ENCODE results near the gene TCF20.
A peak's percentile ranks its signal among the peaks of the same experiment; 100 is the strongest.

TCF20 gene

DNA sequence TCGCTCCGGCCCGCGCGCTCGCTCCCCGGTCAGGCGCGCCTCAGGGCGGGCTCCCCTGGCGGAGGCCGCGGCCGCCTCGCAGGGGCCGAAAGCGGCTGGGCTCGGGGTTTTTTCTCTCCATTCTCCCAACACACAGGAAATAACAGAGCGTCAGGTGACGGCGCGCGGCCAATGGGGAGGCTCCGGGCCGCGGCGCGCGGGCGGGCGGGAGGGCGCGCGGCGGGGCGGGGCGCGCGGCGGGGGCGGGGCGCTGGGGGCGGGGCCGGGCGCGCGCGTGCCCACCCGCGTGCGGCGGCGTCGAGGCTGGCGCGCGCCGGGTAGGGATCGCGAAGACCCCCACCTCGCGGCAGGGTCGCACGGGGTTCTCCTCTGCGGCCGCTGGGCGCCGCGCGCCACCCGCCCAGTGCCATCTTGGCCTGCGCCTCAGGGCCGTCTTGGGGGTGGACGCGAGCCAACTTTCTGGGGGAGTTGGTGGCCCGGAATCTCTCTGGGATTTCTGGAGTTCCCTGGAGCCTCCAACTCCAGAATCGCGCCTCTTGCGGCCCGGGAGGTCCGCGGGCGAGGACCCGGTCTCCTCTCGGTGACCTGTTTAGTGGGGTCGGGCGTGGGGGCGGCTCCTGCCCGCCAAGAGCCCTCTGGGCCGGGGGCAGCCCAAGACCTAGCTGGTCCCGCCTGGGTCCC, at the start of gene TCF20:
Gene TCF20 (minus strand): TSS at position 144 of the 681 bp plus-strand sequence. CDS start 55,348 bp downstream, outside the sequence.
- peak in 46 of 56 donors; percentile 19 to 80 (median 58) for DNase-seq

DNA sequence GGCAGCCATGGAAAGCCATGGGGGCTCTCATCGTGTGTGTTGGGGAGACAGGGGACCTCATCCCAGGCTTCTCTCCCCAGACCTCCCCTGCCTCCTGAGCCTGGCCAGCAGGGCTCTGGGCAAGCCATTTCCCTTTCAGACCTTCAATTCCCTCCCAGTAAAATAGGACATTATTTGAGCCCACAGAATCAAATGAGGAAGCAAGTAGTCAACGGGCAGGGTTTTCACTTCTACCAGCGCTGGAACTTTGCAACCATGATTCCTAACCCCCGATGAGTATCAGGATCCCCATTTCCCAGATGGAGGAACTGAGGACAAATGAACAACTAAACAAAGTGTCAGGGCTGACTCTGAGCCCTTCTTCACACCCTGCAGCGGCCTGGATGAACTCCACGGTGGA, 48.9 kb upstream of the TCF20 start:
- no peak for DNase-seq

DNA sequence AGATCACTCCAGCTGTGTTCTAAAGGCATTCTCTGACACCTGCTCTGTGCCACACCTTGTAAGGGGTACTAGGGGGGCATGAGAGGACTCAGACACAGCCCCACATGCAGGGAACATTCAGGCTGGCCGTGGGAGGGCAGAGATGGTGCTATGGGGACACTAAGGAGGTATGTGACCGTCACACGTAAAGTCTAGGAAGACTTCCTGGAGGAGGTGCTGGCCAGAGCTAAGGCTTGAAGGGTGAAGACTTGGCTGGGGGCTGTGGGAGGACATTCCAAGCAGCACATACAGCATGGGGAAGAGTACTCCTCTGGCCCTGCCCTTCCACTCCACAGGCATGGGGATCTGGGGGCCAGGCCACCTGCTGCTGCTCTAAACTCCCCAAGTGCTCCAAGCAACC, 48.5 kb upstream of the TCF20 start:
- no peak for DNase-seq

DNA sequence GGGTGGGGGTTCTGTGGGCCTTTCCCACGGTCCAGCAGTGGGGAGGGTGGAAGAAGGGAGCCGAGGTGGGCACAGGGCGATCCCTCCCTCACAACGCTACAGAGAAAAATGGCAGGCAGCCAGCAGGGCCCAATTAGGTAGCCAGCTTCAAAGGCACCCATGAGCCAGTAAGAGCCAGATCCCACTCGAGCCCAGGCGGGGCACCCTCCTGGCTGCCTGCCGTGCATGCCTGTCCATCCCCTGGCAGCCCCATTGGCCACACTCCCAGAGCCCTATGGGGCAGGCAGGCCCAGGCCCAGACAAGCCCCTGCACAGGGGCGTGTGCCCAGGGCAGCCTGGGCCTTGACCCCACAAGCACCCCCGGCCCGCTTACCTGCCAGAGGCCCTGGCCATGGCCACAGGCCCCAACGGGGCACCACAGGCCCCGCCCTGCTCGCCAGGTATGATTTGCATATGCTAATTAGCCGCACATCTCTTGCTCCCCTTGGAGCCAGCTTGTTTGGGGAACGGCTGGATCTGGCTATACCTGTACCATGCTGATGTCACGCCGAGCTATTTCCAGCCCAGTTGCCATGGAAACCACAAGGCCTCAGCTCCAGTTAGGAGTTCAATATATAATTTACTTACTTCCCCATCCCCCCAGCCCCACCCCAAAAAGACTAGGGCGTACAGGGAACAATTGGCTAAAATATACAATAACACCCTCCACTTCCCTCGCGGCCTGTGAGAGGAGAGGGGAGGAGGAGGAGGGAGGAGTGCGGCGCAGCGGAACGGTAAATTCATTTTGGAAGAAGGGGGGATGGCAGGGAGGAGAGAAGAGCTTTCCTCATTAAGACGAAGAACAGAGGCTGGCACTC, 47.5 kb upstream of the TCF20 start:
- DNase-seq: peak in 27 of 56 donors; percentile 15 to 72 (median 42)

DNA sequence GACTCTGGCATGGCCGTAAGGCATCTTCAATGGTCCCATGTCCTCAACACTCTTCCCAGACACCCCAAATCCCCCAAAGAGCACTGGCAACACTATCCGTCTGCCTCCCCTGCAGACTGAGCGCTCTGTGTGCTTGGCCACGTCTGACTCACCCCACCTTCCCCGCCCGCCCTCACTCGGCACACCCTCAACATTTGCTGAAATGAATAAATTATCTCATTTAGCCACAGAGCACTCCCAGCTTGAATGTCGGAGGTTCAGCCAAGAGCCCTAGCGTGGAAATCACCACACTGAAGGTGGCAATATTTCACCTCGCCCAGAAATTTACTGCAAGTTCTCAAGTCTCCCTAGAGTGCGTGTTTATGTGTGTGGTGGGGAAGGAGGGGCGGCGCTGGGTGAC, 46.6 kb upstream of the TCF20 start:
- DNase-seq: peak in 19 of 56 donors; percentile 9 to 50 (median 29)

DNA sequence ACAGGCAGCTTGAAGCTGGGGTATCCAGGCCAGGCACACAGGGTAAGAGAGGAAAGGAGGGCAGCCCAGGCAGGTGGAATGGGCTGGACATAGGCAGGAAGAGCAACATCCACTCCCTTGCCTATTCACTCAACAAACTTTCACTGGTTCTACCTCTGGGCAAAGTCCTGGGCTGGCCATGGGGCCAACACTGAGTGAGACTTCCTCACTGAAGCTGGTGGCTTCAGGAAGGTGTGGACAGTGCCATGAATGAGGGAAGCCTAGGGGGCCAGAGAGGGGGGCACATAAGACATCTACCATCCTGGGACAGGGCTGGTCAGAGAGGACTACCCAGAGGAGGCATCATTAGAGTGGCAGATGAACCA, 44.9 kb upstream of the TCF20 start:
- DNase-seq: no peak

DNA sequence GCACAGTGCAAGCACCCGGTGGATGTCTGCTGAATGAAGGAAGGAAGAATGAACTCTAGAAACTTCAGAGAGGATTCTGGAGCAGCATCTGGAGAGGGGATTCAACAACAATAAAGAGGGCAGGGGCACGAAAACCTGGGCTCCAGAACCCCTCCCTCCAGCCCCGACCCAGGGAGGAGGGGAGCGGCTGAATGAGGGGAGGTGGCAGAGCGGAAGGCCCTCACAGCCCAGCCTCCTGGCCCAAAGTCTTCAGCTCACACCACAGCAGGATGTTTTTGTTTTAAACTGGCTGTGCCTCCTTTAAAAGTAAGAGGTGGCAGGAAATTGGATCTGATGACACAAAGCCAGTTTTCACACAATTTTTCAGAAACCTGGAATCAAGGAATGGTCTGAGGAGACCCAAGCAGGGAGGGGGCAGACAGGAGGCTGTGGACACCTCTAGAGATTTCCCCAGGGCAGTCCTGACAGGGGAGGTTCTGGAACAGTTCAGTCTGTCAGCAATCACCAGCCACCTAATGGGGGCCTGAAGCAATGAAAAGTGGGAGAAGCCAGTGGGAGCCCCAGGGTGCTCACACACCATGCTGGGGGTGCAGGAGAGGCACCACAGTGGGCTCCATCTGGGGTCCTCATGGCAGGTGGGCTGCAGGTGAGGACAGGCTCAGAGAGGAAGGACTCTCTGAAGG, 44.4 kb upstream of the TCF20 start:
- no peak for DNase-seq

DNA sequence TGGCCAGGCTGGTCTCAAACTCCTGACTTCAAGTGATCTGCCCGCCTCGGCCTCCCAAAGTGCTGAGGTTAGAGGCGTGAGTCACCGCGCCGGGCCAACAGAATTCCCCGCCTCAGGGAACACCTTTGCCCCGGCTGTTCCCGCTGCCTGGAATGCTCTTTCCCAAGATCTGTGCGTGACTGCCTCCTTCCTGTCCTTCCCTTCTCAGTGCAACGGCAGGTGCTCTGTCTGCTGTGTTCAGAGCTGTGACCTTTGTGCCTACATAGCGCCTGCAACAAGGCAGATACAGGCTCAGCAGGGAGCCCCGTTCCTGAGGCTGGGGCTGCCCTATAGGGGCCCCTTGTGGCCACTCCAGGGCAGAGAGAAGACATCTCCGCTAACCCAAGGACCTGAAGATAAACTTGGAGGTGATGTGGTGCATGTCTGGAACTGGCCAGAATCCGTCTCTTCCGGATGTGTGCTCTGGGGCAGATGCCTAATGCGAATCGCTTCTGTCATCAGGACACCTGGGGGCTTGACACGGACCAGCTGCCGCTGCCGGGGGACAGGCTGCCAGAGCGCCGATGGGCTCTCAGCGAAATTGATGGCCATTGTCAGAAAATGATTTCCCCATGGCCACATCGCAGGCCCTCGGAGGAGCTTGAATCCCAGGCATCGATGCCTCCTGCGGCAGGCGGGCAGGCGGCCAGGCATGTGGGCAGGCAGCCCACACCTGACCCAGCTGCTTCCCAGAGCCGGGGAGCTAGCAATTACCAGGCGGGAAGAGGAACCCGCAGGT, 43.5 kb upstream of the TCF20 start:
- DNase-seq: peak in 13 of 56 donors; percentile 11 to 43 (median 17)

DNA sequence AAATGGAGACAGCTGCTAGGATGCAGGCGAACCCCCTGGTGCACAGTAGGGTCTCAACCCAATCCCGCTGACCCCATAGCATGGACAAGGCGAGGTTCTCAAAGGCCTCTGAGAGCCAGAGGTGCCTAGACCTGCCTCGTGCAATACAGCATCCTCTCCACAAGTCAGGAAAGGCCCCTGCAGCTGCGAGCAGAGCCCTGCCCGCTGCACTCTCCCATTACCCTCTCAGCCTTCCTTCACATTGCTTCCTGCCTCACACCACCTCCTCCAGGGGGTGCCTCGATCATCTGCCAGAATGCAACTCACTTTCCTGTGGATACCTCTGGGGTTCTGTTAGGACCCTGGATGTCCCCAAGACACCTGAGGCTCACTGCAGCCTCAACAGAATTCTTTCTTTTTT, 42.8 kb upstream of the TCF20 start:
- DNase-seq: no peak

DNA sequence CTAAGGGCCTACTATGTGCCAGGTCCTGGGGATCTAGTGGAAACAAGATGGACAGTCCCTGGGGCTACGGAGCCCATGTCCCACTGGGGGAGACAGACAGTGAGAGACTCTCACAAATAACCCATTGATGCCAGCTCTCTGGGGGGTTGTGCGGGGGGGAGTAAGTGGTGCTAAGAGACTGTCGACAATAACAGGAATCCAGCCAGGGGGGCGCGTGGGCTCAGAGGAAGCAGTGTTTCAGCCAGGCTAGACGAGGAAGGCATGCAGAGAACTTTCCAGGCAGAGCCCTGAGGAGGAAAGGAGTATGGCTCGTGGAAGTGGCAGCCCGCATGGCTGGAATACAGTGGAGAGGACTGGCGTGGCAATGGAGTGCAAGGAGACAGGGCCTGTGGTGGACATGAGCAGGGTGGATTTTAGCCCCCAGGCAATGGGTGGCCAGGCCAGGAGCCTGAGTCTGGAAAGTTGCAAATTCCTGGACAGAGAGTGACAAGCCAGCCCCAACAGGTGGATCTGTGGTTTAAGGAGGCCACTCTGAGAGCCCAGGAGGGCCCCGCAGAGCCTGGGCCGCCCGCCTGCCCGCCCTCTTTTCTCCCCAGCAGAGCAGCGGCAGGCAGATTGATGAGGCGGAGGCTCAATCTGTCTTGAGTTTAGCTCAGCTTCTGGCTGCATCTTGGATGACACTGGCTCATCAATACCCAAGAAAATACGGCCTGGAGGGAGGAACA, 40.0 kb upstream of the TCF20 start:
- DNase-seq: peak in 13 of 56 donors; percentile 7 to 56 (median 16)

DNA sequence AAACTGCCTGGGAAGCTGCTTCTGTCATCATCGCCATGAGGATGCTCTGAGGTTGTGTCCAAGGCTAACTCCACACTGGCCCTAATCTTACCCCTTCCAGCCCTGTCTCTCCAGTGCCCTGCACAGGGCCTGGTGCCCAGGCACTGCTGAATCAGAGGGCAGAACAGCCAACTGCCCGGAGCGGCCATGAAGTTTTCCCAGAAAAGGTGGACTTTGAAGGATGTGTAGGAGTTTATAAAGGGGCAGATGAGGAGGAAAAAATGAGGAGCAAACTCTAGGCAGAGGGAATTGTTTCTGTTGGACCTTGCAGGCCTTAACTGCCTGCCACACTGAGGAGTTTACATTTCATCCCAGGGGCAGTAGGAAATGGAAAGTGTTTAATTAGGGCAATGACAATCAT, 39.4 kb upstream of the TCF20 start:
- DNase-seq: no peak

DNA sequence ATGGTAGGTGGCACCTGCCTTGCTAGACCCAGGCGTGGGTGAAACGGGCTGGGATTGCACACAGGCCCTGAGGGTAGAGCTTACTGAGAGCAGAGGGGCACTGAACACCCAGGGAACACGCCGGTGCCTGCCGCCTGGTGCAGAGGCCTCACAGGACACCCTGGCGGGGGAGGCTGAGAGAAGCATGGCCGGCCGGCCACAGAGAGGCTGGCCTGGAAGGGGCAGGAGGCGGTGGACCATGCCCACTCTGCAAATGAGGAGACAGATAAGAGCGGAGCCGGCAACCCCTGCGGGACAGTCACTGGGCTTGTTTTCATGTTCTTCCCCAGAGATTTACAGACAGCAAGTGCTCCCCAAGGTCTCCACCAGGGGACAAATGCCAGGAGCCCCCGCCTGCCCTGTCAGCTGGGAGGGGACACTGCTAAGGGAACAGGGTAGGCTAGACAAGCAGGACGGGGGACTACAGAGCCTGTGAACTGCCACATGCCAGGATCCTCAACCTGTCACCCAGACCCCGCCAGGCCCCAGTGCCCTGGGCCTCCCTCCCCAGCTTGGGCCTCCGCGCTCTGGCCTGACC, 38.5 kb upstream of the TCF20 start:
- DNase-seq: no peak

DNA sequence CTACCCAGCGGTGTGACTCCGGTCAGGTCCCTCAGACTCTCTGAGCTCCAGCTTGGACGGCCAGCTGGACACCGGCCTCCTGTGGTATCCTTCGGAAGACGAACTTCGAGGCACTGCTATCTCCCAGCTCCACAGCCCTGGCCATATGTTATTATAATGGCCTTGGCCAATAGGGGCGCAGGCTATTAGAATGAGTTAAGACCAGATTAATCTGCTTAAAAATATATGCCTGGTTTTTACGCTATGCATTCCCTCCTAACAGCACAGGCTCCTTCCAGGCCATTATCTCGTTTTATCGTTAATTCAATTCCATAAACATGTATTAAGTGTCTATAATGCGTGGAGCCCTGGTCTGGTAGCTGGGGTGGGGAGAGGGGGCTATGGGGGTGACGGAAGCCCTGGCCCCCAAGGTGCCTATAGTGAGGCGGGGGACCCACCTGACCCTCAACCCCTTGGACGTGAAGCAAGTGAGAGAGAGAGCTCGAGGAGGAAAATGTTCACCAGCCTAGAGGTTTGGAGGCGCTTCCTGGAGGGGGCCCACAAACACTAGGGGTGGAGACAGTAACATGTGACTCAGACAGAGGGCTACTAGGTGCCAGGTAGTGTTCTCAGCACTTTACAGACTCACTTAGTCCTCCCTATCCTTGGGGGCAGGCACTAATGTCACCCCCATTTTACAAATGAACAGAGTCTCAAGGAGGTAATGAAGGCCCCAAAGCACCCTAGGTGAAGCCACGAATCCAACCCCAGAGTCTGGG, 37.5 kb upstream of the TCF20 start:
- DNase-seq: no peak

DNA sequence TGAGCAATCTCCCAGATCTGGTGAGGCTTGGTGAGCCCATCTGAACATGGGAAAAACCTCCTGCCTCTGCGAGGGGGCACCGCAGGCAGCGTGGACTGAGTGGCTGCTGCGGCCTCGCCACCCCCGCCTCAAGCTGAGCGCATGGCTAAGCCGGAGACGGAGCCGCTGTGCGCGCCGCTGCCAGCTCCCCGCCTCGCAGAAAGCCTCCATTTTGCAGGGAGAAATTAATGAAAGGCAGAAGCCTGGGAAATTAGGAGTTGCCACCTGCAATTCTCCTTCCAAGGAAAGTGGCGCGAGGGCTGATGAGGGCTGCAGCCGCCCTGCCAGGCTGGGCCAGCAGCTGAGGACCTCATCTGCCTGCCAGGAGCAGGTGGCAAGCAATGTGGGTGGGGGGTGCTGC, 35.6 kb upstream of the TCF20 start:
- no peak for DNase-seq

DNA sequence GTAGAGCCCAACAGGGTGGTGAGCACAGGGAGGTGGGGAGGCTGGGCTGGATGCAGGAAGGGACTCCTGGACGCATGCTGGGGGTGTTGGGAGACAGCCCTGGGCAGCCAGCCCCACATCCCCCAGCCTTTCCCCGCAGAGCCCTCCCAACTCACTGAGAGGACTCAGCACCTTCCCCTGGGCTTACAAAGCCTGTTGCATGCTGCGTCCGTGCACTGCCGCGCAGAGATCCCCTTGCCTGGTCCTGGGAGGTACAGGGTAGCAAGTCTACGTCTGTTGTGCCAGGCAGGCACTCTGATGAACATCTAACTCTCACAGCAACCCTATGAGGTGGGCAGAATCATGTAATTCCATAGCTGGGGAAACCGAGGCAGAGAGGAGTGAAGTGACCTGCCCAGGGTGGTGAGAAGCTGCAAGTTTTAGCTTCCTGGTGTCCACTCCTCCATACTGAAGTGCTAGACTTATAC, 33.9 kb upstream of the TCF20 start:
- no peak for DNase-seq

DNA sequence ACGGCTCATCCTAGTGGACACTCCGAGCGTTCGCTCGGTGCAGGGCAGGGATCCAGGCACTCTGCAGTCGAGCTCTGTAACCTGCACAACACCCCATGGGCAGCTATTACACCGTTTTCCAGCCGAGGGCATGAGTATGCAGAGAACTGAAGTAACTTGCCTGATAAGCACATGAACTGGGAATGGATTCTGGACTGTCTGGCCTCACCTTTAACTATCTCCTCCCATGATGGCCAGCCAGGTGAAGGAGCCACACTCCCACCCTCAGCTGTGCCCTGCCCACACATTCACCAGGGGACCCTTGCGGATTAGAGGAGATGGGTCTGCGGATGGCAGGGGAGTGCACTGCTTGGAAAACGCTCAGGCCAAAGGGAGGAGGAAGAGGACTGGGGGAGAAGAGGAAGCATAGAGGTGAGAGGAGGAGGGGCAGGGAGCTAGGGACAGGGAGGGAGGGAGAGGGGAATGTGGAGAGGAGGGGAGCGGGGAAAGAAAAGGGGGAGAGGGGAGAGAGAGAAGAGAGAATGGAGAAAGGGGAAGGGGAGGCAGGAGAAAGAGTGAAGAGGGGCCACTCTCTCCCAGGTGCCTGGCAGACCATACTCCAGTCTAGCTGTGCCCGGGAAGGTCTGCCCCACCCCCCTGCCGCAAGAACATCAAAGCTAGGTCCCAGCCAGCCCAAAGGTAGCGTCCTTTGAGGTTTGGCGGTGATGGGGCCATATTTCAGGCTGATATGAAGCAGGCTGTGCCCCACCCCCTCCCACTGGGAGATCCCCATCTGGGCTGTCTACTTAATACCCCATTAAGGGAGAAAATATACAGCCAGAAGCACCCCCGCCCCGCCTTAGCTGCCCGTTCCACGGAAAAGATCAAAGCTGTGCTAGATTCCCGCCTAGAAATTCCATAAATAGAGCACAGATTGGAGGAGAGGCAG, 33.2 kb upstream of the TCF20 start:
- DNase-seq: no peak

DNA sequence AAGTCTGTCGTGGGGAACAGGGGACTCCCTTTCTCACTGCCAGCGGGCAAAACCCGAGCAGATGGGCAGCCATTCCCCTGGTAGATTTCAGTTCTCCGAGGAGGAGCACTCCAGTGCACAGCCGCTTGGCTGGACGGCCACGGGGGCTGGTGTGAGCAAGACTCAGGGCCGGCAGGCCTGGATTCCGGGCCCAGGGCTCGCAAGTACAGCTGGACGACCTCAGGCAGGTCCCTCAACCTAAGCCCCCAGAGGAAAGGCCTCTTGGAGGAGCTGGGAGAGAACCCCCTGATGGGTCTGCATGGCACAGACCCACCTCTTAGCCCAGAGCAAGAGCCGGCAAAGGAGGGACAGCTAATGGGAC, 31.3 kb upstream of the TCF20 start:
- DNase-seq: no peak

DNA sequence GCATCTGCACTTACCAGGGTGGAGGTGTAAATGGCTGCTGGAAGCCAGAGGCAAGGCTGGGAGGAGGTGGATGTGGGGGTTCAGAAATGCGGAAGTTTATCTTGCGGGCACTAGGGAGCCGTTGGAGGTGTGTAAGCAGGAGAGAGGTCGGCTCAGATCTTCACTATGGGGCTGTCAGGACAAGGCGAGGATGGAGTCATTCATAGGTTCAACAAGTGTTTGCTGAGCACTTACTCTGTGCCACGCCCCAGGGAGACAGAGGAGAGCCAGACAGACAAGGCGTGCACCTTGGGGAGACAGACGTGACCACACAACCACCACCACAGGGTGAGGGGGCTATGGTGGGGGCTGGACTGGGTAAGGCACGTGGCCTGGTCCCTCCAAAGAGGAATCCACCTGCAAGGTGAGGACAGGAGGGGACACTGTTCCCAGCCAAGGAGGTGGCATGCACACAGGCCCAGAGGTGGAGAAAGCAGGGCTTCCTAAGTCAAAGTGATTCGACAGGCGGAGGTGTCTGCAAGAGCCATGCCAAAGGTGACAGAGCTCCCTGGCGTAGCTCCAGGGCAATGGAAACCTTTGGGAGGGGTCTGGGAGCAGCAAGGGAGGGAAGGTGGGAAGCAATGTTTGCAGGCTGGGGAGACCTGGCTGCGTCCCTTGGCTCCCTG, 30.8 kb upstream of the TCF20 start:
- DNase-seq: no peak
